Measurements from ENCODE around the gene KIRREL3. TPM values are rescaled to one million over a fixed set of nuclear protein-coding genes. Genes with fewer than 3 reads are reported as not detected.
"Not testable (repeated sequence)": the region's sequence is repeated elsewhere in the genome, so short reads cannot be mapped to it uniquely, and the experiment has no call there.

Gene KIRREL3
- total RNA-seq, 4 donors from 2014 or later: 0.82 to 15.7 (median 1.4) TPM; not detected in 1

DNA sequence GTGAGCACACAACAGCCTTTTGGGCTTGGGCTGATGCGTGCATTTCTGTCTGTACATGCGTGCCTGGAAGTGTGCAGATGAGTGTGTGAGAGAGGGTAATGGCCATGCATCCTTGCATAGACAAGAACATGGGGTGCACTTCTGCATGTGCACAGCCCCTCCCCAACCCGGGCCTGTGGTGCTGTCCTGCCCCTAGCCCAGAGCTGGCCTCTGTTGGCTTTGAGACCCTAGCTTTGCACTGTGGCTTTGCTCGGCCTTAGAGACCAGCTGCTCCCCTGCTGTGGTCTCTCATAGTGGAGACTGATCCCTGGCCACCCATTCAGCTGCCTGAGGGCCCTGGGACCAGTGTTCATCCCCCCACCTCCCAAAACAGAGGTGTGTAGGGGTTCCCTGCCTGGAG is 619.7 kb downstream of the KIRREL3 start:
- no peaks in the 10 kb centered on the region for H3K36me3 ChIP-seq
- H3K9me3 ChIP-seq: no peaks in the 10 kb centered on the region
- no peak for DNase-seq
- intact Hi-C loops (cut with DNase I; ENCODE audit: low total_unique reads) (no loop called here), in situ Hi-C loops (cut with MboI; ENCODE audit: low pct_ligation_motif_present in 1 of 4, low pct_unique_long_range_greater_than_20kb in 1 of 4, low sequenced_read_pairs in 3 of 4) (no loop called here)
- H3K27me3 ChIP-seq: no peaks in the 10 kb centered on the region
- TF ChIP-seq, protein P1, sequence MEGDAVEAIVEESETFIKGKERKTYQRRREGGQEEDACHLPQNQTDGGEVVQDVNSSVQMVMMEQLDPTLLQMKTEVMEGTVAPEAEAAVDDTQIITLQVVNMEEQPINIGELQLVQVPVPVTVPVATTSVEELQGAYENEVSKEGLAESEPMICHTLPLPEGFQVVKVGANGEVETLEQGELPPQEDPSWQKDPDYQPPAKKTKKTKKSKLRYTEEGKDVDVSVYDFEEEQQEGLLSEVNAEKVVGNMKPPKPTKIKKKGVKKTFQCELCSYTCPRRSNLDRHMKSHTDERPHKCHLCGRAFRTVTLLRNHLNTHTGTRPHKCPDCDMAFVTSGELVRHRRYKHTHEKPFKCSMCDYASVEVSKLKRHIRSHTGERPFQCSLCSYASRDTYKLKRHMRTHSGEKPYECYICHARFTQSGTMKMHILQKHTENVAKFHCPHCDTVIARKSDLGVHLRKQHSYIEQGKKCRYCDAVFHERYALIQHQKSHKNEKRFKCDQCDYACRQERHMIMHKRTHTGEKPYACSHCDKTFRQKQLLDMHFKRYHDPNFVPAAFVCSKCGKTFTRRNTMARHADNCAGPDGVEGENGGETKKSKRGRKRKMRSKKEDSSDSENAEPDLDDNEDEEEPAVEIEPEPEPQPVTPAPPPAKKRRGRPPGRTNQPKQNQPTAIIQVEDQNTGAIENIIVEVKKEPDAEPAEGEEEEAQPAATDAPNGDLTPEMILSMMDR (IDR thresholded peaks at IDR 0.05): no peak
- TF ChIP-seq POLR2AphosphoS5 (IDR thresholded peaks at IDR 0.05) (no peak), EP300 (IDR thresholded peaks at IDR 0.05; ENCODE audit: low read depth) (no peak)
- H3K27ac ChIP-seq: no peak overlapping the region
- 92% methylated on average over 4 of the region's 4 CpGs; no CpG with 5 or more reads in 1 of the 2 donors for WGBS, 2 donors (ENCODE audit: low coverage in 1 of 2)
- peaks cover under 1 to 17% (median 3%) of the 10 kb centered on the region in 4 donors for H3K4me1 ChIP-seq
- H3K4me3 ChIP-seq: no peak overlapping the region

DNA sequence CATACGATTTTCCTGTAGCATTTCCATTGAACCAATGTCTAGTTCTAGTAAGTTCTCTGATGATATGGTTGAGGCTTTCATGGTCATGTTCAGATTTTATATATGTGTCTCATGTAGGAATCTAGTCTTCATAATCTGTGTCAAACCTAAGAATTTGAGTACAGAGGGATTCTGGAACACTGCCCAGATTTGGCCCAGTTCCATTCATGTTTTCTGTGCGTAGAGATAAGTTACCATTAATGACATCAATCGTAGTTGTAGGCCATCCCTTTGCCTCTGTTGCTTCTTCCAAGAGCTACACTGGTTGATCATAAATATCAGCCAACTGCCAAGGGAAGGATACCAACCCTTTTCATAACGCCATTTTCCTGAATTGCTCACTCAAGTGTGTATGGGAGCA is 621.8 kb downstream of the KIRREL3 start:
- Histone ChIP-seq H3K4me3 (no peak overlapping the region), H3K9me3 (no peaks in the 10 kb centered on the region), H3K36me3 (no peaks in the 10 kb centered on the region), H3K27me3 (no peaks in the 10 kb centered on the region), H3K4me1 (peaks cover 0 to 7% (median 2%) of the 10 kb centered on the region in 4 donors), H3K27ac (no peak overlapping the region)
- WGBS, 2 donors (ENCODE audit: low coverage in 1 of 2): 80 to 89% methylated on average over 3 to 4 of the region's 4 CpGs
- in situ Hi-C loops (cut with MboI; ENCODE audit: low pct_ligation_motif_present in 1 of 4, low pct_unique_long_range_greater_than_20kb in 1 of 4, low sequenced_read_pairs in 3 of 4): no loop called here
- no peak for TF ChIP-seq EP300 (IDR thresholded peaks at IDR 0.05; ENCODE audit: low read depth)
- no peak for TF ChIP-seq POLR2AphosphoS5 (IDR thresholded peaks at IDR 0.05)
- TF ChIP-seq, protein P1 (IDR thresholded peaks at IDR 0.05): no peak
- no peak for TF ChIP-seq POLR2A (IDR thresholded peaks at IDR 0.05)
- intact Hi-C loops (cut with DNase I; ENCODE audit: low total_unique reads): no loop called here
- no peak for DNase-seq

DNA sequence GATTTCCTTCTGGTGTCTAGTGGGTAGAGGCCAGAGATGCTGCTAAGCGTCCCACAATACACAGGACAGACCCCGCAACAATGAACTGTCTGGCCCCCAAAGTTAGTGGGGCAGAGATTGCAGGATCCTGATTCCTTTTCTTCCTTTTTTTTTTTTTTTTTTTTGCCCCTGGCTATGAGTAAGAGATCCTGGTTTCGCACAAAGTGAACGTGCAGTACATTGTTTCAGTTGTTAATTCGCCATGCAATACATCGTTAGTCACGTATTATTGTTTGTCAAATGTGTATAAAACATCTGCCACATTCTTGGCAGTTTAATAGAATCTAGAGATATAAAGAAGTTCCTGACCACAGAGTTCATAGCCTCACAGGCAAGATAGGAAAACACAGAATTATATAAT is 624.8 kb downstream of the KIRREL3 start:
- no peaks in the 10 kb centered on the region for H3K27me3 ChIP-seq
- no peaks in the 10 kb centered on the region for H3K9me3 ChIP-seq
- TF ChIP-seq, protein P1 (IDR thresholded peaks at IDR 0.05): no peak
- no peak for TF ChIP-seq EP300 (IDR thresholded peaks at IDR 0.05; ENCODE audit: low read depth)
- no peak for TF ChIP-seq POLR2A (IDR thresholded peaks at IDR 0.05)
- TF ChIP-seq POLR2AphosphoS5 (IDR thresholded peaks at IDR 0.05): no peak
- H3K36me3 ChIP-seq: no peaks in the 10 kb centered on the region
- H3K4me3 ChIP-seq: no peak overlapping the region
- no peak overlapping the region for H3K27ac ChIP-seq
- 52 to 67% methylated on average over 5 to 7 of the region's 7 CpGs for WGBS, 2 donors (ENCODE audit: low coverage in 1 of 2)
- in situ Hi-C loops (cut with MboI; ENCODE audit: low pct_ligation_motif_present in 1 of 4, low pct_unique_long_range_greater_than_20kb in 1 of 4, low sequenced_read_pairs in 3 of 4) (no loop called here), intact Hi-C loops (cut with DNase I; ENCODE audit: low total_unique reads) (no loop called here)
- peaks cover 0 to 3% (median 0%) of the 10 kb centered on the region in 4 donors for H3K4me1 ChIP-seq
- DNase-seq: no peak

DNA sequence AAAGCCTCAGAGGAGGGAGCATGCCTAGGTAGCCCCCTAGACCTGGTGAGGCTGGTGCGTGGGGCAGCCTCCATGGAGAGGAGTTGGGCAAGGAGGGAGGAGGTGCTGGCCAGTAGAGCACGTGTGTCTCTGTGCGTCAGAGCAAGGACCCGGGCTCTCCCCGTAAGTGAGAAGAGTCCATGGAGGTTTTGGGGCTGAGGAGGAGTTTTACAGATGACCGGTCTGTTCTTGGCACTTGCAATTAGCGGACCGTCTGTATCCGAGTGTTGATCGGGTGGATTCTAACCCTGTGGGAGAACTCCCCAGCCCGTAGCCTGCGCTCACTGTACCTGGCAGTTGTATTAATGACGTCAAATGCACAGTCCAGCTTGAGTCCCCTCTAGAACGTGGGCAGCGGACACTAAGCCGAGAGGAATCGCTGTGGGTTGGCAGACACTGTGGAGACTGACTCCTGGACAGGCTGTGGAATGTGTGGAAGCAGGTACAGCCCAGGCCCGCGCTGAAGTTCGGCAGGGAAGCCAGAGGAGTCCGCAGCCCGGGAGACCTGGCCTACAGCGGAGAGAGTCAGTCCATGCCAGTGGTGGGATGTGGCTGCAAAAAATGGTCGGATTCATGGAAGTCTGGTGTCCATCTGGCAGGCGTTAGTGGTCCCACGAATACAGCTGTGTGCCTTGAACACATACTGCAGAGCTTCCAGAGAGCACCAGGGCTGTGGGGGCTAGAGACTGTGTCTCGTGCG is 625.8 kb downstream of the KIRREL3 start:
- H3K4me3 ChIP-seq; DNase-seq; H3K36me3 ChIP-seq; H3K27ac ChIP-seq; H3K4me1 ChIP-seq; intact Hi-C loops (cut with DNase I; ENCODE audit: low total_unique reads); in situ Hi-C loops (cut with MboI; ENCODE audit: low pct_ligation_motif_present in 1 of 4, low pct_unique_long_range_greater_than_20kb in 1 of 4, low sequenced_read_pairs in 3 of 4); H3K9me3 ChIP-seq; H3K27me3 ChIP-seq: not testable (repeated sequence)
- WGBS, 2 donors (ENCODE audit: low coverage in 1 of 2): 92 to 96% methylated on average over 5 to 24 of the region's 28 CpGs

DNA sequence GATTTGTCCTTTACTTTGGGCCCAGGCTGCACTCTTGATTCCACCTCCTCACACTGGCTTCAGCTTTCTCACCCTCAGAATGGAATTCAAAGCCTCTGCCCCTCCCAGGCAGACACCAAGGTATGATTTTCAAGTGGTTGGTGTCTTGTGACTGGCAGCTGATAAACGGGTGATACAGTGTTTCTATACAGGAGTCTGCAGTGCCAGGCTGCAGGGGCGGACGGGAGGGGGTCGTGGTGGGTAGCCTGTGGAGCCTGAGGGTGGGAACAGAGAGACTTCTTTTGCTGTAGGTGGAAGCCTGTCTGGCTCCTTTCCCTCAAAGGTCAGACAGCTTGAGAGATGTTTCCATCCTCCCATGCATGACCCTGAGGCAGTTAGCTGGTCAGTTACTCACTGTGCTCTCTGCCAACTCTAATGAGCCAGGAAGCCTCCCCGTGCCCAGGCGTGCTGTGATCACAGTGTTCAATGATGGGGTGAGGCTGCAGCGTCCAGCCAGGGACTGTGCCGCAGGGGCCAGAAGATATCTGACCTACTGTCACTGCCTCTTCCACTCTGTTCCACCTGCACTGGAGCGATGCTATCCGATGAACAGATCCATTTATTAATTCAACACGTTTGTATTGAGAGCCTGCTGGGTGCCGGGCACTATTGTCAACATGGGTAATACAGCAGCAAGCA is 627.0 kb downstream of the KIRREL3 start:
- H3K27ac ChIP-seq; H3K4me1 ChIP-seq; H3K27me3 ChIP-seq; H3K4me3 ChIP-seq; H3K9me3 ChIP-seq; intact Hi-C loops (cut with DNase I; ENCODE audit: low total_unique reads); DNase-seq; H3K36me3 ChIP-seq; in situ Hi-C loops (cut with MboI; ENCODE audit: low pct_ligation_motif_present in 1 of 4, low pct_unique_long_range_greater_than_20kb in 1 of 4, low sequenced_read_pairs in 3 of 4): not testable (repeated sequence)
- 72 to 73% methylated on average over 4 to 8 of the region's 12 CpGs for WGBS, 2 donors (ENCODE audit: low coverage in 1 of 2)
